ENCODE measurements around the gene NR6A1.

DNA sequence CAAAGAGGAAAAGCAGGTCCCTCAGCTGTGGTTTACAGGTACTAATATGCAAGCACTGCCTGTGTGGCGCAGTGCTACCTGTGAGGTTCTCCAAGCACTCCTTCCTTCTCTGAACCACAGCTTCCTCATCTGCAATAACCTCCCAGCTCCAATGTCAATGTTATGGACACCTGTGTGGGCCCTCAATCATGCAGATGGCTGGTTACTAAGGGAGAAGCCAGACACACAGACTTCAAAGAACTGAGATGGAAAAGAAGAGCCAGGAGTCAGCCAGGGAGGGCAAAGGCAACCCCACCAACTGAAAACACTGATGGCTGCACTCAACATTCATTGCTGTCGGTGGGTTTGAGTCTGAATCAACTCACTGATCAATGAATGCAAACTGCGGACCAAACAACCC is 77.7 kb downstream of the NR6A1 start:
- TF ChIP-seq, protein P1, sequence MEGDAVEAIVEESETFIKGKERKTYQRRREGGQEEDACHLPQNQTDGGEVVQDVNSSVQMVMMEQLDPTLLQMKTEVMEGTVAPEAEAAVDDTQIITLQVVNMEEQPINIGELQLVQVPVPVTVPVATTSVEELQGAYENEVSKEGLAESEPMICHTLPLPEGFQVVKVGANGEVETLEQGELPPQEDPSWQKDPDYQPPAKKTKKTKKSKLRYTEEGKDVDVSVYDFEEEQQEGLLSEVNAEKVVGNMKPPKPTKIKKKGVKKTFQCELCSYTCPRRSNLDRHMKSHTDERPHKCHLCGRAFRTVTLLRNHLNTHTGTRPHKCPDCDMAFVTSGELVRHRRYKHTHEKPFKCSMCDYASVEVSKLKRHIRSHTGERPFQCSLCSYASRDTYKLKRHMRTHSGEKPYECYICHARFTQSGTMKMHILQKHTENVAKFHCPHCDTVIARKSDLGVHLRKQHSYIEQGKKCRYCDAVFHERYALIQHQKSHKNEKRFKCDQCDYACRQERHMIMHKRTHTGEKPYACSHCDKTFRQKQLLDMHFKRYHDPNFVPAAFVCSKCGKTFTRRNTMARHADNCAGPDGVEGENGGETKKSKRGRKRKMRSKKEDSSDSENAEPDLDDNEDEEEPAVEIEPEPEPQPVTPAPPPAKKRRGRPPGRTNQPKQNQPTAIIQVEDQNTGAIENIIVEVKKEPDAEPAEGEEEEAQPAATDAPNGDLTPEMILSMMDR (conservative IDR thresholded peaks at IDR 0.05; ENCODE audit: low read length) = no peak
- no peak for TF ChIP-seq EZH2phosphoT487 (IDR thresholded peaks at IDR 0.05; ENCODE audit: borderline replicate concordance)

Data from Loucy (cell line).